ENCODE results near the gene HEXIM2.

HEXIM2 gene

GRCh38 chr17:45127548-45128300 lies 34.0 kb upstream of the HEXIM2 start:
- DNase-seq (ENCODE audit: low read depth, low spot score) = peak; percentile 87

- DNase-seq (ENCODE audit: low read depth, low spot score) = no peak
These were observed 33.3 kb upstream of the HEXIM2 start for GRCh38 chr17:45128331-45128730.

GRCh38 chr17:45128989-45129388 lies 32.7 kb upstream of the HEXIM2 start:
- DNase-seq (ENCODE audit: low read depth, low spot score) = no peak

- peak; percentile 46 for DNase-seq (ENCODE audit: low read depth, low spot score)
These were observed 32.2 kb upstream of the HEXIM2 start for GRCh38 chr17:45129426-45129939.

GRCh38 chr17:45129940-45130680 lies 31.6 kb upstream of the HEXIM2 start:
- no peak for DNase-seq (ENCODE audit: low read depth, low spot score)

- DNase-seq (ENCODE audit: low read depth, low spot score) = no peak
These were observed 30.7 kb upstream of the HEXIM2 start for GRCh38 chr17:45130681-45131615.

GRCh38 chr17:45131616-45132319 lies 29.9 kb upstream of the HEXIM2 start:
- peak; percentile 69 for DNase-seq (ENCODE audit: low read depth, low spot score)

GRCh38 chr17:45132320-45132571 lies 29.4 kb upstream of the HEXIM2 start, which contains the start of gene PLCD3:
Gene PLCD3 (minus strand): TSS chr17:45132515. CDS start chr17:45132410, 105 bp downstream.
- DNase-seq (ENCODE audit: low read depth, low spot score) = no peak

- peak; percentile 91 for DNase-seq (ENCODE audit: low read depth, low spot score)
These were observed 28.9 kb upstream of the HEXIM2 start for GRCh38 chr17:45132572-45133463.

GRCh38 chr17:45135192-45135977 lies 26.3 kb upstream of the HEXIM2 start, which contains the start of gene ACBD4:
Gene ACBD4 (plus strand): TSS chr17:45135687. CDS start chr17:45136145, 458 bp downstream.
- DNase-seq (ENCODE audit: low read depth, low spot score) = peak; percentile 98

- DNase-seq (ENCODE audit: low read depth, low spot score) = no peak
These were observed 25.5 kb upstream of the HEXIM2 start for GRCh38 chr17:45135978-45136791.

- no peak for DNase-seq (ENCODE audit: low read depth, low spot score)
These were observed 24.7 kb upstream of the HEXIM2 start for GRCh38 chr17:45136846-45137560.

- no peak for DNase-seq (ENCODE audit: low read depth, low spot score)
These were observed 23.9 kb upstream of the HEXIM2 start for GRCh38 chr17:45137561-45138305.

- DNase-seq (ENCODE audit: low read depth, low spot score) = no peak
These were observed 22.7 kb upstream of the HEXIM2 start for GRCh38 chr17:45138911-45139532.

GRCh38 chr17:45139533-45139920 lies 22.1 kb upstream of the HEXIM2 start:
- DNase-seq (ENCODE audit: low read depth, low spot score) = no peak

GRCh38 chr17:45143094-45143670 lies 18.5 kb upstream of the HEXIM2 start:
- no peak for DNase-seq (ENCODE audit: low read depth, low spot score)
